Measurements from ENCODE around the gene TTC21B.
A peak's percentile ranks its signal among the peaks of the same experiment; 100 is the strongest.
"Not testable (repeated sequence)": the region's sequence is repeated elsewhere in the genome, so short reads cannot be mapped to it uniquely, and the experiment has no call there.

TTC21B gene

DNA sequence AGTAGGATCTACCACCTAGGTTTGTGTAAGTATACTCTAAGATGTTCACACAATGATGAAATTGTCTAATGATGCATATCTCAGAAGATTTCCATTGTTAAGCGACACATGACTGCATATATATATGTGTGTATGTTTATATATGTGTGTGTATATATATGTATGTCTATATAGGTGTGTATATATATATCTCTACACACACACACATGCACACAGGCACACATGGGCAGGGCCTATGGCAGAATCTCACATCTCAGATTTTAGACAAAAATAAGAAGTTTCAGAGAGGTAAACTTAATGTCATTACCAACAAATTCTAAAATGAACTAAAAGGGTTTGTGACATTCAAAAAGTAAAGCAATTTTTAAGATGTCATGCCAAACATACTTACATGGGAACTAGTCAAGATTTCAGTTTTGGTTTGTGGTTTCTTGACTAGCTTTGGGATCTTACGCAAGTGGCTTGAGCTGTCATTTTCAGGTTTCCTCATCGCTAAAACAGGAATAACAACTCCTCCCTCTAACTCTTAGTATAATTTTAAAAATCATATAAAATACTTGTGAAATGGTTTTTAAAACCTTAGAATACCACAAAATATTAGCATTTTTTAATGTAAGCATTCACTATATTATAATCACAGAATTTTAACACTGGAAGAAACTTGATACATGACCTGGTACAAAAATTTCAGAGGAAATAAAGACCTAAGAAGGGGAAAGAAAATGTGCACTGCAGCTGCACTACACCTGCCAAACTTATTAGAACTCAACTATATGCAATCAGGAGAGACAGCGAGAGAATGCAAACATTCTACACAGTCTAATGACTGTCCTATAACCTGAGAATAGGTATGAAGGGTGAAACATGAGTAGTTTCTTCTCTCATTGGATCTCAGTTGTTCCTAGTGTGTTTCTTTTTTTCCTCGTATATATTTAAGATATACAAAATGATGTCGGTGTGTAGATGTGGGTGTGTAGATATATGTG, 75.7 kb downstream of the TTC21B start:
- no peak for DNase-seq

DNA sequence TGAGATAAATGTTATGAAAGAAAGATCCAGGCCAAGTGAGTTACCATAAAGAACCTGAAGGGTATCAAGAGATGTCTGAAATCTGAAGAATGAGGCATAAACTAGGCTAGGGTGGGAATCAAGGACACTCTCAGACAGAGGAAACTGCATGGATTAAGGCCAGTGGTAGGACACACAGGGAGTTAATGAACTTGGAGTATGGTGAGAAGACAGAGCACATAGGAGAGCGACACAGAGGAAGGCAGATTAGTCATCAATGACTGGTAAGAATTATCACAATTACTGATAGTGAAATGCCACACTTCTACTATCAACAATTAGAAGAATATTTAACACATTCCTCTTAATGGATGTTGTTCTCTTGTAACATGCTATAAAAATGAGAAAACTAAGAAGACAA, 76.9 kb downstream of the TTC21B start:
- no peak for DNase-seq

DNA sequence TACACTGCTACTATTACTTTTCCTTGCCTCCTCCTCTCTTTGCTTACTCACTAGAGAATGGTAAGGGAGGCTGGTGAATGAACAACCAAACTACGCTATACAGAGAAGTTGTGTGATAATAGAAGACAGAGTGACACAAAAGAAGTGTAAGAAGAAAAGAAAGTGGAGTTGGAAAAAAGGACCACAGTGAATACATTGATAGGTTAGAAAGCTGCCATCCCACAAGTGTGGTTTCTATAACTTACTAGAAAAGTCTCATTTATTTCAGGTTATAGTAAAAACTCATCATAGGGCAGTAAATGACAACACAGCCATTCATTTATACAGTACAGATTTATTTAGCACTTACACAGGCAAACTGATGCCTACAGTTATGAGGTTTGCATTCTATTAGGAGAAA, 77.3 kb downstream of the TTC21B start:
- no peak for DNase-seq

DNA sequence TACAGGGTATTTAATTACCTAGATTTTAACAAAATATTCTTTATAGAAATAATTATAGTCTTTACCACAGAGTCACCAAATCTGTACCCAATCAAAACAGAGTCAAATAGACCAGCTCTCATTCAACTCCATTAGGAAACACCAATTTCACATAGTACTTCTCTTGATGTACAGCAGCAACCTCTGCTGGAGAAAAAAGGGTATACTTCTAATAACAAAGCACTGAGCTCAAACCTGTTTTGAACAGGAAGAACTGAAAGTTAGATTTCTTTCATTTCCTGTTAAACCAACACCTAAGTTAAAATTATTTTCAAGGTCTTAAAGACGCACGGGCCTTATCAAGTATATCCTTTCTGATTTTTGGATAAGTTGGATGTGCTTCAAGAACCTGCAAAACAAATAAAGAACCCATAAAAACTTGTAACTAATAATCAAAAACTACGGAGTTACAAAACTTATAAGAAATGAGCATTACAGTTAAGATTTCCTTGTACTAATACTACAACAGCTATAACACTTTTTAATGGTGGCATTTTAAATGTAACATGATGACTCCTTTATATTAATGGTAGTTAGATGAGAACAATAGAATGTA, 79.0 kb downstream of the TTC21B start:
- peak; percentile 65 for DNase-seq

DNA sequence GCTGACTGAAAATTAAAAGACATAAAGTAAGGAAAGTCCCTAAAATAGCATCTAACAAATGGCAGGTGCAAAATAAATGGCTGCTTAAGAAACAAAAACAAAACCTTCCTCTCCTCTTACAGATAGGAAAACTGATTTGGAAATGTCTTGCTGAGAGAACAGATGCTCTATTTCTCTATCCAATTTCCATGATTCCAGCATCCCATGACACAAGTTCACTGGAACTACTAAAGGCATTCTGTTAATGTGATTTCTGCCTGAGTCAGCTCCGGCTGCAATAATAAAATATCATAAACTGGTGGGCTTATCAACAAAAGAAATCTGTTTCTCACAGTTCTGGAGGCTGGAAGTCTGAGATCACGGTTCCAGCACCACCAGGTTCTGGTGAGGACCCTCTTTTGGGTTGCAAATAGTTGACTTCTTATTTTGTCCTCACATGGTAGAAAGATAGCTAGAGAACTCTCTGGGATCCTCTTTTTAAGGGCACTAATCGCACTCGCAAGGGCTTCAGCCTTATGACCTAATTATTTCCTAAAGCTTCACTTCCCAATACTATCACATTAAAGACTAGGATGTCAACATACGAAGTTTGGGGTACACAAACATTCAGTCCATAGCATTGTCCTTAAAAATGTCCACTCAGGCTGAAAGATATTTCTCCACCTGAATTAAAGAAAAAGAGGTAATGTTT, 81.3 kb downstream of the TTC21B start:
- DNase-seq: no peak

DNA sequence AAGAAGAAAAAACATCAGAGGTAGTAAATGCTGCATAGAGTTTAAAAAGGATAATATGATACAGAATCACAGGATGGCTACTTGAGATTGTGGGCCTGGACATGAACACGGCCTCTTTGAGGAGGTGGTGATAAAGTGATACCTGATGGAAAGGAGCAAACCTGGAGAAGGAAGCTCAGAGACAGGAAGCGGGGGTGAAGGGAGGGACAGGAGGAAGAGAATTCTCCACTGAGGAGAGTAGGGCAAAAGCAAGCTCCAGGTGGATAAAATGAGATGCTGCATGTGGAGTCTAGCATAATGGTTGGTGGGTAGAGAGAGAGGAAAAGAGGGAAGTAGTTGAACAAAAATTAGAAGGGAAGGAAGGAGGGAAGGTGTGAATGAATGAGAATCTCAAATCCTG, 82.6 kb downstream of the TTC21B start:
- DNase-seq: no peak

DNA sequence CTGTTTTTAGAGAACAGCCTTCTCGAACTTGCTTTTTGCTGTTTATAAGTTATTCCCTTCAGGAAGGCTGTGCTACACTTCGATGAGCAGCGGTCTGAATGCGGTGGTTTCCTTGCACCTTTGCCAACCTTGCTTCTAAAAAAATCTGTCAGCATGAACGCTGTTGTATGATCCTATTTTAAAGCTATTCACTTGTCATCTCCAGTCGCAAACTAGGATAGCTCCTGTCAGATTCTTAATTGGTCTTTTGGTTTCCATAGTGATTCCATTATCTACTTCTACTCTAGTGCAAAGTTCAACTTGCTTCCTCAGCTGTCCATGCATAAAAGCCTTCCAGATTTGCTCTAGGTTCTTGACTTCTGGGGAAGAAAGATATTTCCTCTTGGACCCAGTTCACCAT, 83.2 kb downstream of the TTC21B start:
- DNase-seq: no peak

DNA sequence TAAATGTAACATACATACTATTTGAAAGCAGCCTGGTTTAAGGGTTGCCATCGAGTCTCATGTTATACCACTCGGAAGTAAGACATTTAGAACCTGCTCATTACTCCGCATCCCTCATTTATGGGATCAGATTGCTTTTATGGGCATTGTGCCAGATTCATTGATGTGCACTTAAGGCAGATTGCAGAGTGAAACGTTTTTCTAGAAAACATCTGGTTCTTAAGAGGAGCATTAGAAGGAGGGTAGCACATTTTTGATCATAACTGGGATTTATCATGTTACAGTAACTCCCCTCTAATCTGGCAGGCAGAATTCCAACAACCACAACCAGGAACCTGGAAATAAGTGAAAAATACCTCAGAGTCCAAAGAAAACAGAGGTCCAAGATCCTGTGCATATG, 85.4 kb downstream of the TTC21B start:
- DNase-seq: no peak

DNA sequence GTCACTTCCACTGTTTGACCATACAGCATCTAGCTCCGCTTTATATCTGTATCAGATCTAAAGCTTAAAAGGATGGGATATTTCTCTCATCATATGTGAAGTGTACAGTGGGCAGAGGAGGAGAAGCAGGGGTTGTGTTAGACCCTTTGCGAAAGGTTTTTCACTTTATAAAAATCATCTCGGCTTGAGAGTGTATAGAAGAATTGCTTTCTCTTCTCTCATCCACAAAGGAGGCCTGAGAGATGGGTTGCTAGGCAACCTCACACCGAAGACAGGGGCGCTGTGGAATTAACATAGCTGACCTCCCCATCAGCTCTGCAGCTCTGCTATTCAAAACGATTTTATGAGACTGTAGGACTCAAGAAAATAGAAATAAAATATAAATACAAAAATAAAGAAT, 89.3 kb downstream of the TTC21B start:
- no peak for DNase-seq

DNA sequence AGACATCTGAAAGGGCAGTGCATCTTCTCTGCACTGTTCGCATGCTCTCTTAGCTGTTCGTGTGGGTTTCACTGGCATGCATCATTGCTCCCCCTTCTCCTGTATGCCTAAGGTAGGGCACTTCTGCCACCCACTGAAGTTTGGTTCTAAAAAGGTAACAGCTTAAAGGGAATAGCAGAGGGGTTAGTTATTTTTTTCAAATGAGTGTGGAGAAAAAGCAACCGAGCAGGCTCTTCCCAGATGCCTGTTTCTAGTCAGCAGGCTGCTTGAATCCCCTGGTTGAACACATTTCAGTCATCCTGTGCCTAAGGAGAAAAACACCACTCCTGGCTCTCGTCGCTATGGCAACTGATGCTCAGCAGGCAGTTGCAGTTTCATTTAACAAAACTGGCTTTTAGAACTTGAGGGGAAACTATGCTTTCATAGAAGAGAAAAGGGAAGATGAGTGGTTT, 89.7 kb downstream of the TTC21B start:
- no peak for DNase-seq

DNA sequence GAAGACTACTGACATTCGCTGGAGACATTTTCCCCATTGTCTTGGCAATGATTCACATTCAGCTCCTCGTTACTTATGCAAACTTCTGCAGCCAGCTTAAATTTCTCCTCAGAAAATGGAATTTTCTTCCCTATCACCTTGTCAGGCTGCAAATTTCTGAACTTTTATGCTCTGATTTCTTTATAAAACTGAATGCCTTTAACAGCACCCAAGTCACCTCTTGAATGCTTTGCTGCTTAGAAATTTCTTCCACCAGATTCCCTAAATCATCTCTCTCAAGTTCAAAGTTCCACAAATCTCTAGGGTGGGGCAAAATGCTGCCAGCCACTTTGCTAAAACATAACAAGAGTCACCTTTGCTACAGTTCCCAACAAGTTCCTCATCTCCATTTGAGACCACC, 92.5 kb downstream of the TTC21B start:
- not testable (repeated sequence) for DNase-seq

DNA sequence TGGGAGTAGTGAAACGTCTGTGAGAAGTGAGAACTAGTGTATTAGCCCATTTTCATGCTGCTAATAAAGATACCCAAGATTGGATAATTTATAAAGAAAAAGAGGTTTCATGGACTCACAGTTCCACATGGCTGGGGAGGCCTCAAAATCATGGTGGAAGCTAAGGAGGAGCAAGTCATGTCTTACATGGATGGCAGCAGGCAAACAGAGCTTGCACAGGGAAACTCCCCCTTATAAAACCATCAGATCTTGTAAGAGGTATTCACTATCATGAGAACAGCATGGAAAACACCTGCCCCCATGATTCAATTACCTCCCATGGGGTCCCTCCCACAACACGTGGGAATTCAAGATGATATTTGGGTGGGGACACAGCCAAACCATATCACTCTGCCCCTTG, 93.9 kb downstream of the TTC21B start:
- DNase-seq: not testable (repeated sequence)

DNA sequence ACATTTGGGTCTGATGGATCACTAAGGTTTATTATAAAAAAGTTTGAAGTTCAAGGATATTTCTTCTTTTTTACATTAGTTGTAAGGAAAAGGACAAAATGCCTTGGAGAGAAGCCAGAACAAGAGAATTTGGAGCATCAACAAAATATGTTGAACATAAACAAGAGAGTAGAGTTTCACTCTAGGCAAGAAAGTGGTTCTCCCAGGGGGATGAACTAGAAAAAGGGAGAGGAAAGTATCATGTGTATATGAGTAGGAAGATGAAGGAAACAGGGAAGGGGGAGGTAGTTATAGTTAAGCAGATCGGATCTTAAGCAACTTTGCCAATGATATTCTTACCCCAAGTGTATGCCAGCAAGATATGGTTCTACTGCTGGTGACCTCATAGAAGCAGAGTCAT, 95.7 kb downstream of the TTC21B start:
- DNase-seq: no peak

DNA sequence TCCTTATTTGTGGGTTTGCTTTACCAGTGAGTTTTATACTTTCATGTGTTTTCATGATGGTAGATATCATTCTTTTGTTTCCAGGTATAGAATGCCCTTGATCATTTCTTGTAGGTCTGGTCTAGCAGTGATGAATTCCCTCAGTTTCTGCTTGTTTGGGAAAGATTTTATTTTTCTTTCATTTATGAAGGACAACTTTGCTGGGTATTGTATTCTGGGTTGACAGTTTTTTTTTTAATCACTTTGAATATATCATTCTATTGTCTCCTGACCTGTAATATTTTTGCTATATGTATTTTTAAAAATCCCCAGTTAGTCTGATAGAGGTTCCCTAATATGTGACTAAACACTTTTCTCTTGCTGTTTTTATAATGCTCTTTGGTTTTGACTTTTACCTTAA, 101.2 kb downstream of the TTC21B start:
- no peak for DNase-seq

DNA sequence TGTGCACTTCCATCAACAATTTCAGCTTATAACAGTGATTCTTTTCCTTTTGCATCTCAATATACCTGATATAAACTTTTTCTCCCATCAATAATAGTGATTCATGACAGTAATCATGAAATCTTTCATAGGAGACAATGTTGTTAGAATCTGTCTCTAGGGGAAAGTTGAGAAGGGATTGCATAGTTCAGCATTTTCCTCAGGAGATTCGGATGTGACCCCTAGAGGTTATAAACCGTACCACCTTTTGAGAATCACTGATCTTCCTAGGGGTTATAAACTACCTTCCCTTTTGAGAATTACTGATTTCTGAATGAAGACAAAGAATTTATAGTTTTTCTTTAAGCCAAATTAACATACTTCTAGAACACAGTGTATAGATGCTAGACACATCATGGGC, 106.6 kb downstream of the TTC21B start:
- no peak for DNase-seq

DNA sequence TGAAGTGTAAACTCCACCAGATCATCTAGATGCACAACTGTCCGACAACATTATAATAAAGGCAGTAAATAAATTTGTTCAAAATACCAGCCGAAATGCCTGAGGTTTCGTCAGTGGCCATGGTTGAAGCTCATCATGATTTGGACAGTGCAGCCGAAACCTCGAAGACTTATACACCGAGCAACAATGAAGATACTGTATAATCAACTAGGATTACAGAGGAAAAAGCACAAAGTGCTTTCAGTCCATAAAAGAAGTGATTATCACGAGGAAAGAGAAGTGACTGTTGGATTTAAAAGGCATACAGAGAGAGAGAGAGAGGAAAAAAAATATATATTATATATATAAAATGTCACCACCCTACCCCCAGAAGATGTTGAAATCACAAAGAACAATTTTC, 107.5 kb downstream of the TTC21B start:
- no peak for DNase-seq

DNA sequence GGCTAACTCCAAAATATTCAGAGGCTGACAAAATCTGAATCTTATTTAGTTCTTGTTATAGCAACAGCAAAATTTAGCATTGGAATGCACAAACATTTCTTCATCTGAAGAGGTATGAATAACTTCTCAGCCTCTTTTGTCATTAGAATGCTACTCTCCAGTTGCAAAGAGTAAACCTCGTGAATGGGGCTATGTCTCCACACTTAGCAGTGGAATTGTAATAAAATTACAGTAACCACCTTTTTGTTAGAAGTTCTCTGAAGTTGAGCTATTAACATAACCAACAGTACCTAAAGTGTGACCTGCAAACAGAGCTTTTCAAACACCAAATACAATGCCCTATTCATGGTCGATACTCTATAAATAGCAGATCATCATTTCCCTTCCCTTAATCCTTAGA, 109.4 kb downstream of the TTC21B start:
- no peak for DNase-seq

DNA sequence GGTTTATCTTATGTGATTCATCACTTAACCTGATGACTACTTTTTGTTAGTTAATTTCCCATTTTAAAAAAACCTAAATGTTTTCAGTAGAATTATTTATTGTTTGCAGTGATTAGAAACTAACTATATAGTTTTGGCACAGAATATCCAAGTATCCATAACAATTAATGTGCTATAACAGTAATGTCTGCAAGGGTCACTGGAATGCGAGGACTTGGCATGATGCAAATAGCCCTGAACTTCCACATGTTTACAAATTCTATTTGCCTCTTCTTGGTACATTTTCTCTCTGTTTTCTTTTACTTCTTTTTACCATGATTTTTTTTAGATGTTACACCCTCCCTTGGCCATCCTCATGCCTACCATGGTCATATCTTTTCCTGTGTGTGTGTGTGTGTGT, 110.2 kb downstream of the TTC21B start:
- no peak for DNase-seq

DNA sequence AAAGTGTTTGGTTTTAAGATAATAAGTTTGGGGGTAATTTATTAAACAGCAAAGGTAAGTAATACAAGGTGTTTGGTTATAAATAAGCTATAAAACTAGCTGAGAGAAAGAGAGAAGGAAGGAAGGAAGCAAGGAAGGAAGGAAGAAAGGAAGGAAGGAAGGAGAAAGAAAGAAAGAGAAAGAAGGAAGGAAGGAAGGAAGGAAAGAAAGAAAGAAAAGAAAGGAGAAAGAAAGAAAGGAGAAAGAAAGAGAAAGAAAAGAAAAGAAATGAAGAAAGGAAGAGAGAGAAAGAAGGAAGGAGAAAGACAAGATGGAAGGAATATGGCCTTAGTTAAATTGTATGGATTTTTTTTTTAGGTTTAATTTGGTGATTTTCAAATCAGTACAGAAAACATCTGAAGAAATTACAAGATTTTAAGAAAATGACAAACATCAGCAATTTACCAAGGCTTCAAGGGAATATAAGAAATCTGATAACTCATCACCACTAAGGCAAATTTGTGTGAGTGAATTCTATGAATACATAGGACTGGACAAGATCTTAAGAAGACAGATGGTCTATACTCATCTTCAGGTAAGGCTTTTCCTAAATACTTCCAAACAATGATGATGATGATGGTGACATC, 113.1 kb downstream of the TTC21B start:
- no peak for DNase-seq

DNA sequence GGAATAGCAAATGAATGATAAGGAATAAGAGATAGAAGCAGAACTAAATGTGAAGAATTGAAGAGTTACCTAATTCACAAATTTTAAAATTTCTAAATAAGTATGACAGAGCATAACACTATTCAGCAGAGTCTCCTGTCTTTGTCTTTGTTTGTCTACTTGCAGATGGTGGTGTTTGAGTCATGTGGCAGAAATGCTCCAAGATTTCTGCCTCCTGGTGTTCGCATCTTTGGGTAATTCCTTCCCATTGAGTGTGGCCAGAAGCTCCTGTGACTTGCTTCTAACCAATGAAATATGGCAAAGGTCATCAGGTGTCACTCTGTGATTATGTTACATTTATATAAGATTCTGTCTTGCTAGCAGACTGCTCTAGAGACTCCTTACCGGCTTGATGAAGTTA, 114.0 kb downstream of the TTC21B start:
- no peak for DNase-seq

DNA sequence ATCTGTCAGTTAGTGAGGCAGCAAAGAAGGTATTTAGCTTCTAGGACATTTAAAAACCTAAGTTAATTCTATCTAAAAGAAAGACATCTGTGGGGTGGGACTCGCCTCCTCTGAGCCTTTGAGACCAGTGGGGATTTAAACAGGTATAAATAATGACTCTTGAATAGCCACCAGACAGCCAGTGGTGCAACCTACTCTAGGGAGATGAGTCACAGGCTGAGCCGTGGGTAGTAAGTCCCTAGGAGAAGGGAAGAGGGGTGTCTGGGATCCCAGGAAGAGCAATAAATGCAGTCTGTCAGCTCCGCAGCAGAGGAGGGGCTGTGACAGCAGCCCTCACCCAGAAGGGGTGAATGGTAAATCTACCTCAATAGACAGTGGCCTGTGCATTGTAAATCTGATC, 116.5 kb downstream of the TTC21B start:
- no peak for DNase-seq

DNA sequence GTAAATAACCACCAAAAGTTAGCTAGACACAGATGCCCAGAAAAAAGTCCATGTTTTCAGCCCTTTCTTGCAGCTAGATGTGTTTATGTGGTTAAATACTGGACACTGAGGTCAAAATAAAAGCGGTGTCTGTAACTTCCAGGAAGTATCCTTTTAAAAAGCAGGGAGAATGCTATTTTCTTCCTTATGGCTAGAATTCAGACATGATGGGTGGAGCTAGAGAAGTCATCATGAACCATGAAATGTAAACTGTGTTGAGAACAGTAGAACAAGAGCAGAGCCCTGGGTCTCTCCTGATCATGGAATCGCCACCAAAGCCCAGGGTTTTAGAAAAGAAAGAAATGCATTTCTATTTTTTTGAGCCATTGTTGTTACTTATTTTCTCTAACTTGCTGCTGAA, 118.2 kb downstream of the TTC21B start:
- DNase-seq: no peak

DNA sequence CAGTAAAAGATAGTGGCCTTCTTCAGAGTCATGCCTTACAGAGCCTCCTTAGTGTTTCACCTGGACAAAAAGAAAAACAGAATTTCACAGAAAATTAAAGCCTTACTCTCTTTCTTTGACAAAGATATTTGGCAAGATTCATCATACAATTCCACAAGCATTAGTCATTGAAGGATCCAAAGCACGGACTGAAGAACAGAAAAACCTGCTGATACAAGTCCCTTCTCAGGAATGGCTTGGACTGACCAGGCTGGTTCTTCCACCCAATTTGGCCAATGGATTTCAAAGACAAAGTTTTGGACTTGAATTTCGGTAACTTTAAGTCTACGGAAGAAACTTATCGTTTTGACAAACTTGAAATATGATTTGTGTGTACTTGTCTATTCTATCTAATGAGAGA, 120.4 kb downstream of the TTC21B start:
- DNase-seq: no peak

DNA sequence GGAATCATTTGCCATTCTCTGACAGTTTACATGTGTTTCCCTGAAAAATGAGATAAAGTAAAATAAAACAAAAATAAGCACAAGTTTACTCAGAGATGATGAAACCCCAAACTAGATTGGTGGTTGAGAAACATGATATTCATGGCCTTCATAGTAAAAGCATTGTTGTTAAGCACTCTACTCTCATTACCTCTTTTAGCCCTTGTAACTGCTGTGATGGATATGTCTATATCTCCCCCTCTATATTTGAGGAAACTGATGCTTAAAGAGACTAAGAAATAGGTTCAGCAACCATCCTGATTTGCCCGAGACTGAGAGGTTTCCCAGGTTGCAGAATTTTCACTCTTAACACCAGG, 125.7 kb downstream of the TTC21B start:
- DNase-seq: no peak

Data from hematopoietic multipotent progenitor cell treated with erythropoietin and hydrocortisone succinate and interleukin-3 and kit ligand, for 8 days (in vitro differentiated cells).